ENCODE measurements around the gene TFF2.

Gene TFF2

DNA sequence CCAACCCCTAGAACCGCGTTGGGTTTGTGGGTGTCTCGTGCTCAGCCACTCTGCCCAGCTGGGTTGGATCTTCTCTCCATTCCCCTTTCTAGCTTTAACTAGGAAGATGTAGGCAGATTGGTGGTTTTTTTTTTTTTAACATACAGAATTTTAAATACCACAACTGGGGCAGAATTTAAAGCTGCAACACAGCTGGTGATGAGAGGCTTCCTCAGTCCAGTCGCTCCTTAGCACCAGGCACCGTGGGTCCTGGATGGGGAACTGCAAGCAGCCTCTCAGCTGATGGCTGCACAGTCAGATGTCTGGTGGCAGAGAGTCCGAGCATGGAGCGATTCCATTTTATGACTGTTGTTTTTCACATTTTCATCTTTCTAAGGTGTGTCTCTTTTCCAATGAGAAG, 54.3 kb downstream of the TFF2 start:
- H3K4me3 ChIP-seq (ENCODE audit: low read depth, low read length), result no peak overlapping the region

More for the DNA sequence above, 54.3 kb downstream of the TFF2 start:
- TF ChIP-seq, protein P1, sequence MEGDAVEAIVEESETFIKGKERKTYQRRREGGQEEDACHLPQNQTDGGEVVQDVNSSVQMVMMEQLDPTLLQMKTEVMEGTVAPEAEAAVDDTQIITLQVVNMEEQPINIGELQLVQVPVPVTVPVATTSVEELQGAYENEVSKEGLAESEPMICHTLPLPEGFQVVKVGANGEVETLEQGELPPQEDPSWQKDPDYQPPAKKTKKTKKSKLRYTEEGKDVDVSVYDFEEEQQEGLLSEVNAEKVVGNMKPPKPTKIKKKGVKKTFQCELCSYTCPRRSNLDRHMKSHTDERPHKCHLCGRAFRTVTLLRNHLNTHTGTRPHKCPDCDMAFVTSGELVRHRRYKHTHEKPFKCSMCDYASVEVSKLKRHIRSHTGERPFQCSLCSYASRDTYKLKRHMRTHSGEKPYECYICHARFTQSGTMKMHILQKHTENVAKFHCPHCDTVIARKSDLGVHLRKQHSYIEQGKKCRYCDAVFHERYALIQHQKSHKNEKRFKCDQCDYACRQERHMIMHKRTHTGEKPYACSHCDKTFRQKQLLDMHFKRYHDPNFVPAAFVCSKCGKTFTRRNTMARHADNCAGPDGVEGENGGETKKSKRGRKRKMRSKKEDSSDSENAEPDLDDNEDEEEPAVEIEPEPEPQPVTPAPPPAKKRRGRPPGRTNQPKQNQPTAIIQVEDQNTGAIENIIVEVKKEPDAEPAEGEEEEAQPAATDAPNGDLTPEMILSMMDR (IDR thresholded peaks at IDR 0.05; ENCODE audit: low read depth, low read length), result no peak

Measured in WI38 (cell line).